Neutrophil (primary cell): ENCODE results near the gene HSD17B10.

Source experiments
- H3K27ac ChIP-seq: fragments of 200-600 bp; sonication (generic); 2 replicates; pipeline ENCODE4 v1.5.1; 2016; ENCODE audit warnings: mild to moderate bottlenecking, moderate library complexity
- H3K27me3 ChIP-seq: fragments of 200-600 bp; sonication (generic); 2 replicates; pipeline ENCODE4 v1.6.0; 2016; ENCODE audit warnings: mild to moderate bottlenecking
- H3K36me3 ChIP-seq: fragments of 200-600 bp; sonication (generic); 2 replicates; pipeline ENCODE4 v1.5.1; 2017
- H3K4me1 ChIP-seq, 2 experiments: fragments of 200-600 bp in 1 of 2; sonication (generic) in 1 of 2; 1 replicate in 1 of 2; 2 replicates in 1 of 2; pipeline versions ENCODE4 v1.5.1 to v1.6.1; 2013 to 2016; ENCODE audit warnings: low read depth in 1 of 2, low read length in 1 of 2, mild to moderate bottlenecking in 1 of 2, moderate library complexity in 1 of 2; ENCODE audit not compliant: control insufficient read depth in 1 of 2, insufficient read depth in 1 of 2
- H3K4me3 ChIP-seq, 2 experiments: fragments of 200-600 bp in 1 of 2; sonication (generic) in 1 of 2; 1 replicate in 1 of 2; 2 replicates in 1 of 2; pipeline ENCODE4 v1.5.1; 2013 to 2016; ENCODE audit warnings: low read depth in 1 of 2, low read length in 1 of 2, mild to moderate bottlenecking in 1 of 2, moderate library complexity in 1 of 2
- H3K9me3 ChIP-seq: fragments of 200-600 bp; sonication (generic); 2 replicates; pipeline ENCODE4 v1.5.1; 2016
- TF ChIP-seq, protein P1 (sequence below): fragments of 200-600 bp; sonication (generic); IDR thresholded peaks from 2 replicates; pipeline ENCODE4 v1.5.1; 2016; ENCODE audit warnings: antibody characterized with exemption

The HSD17B10 gene

GRCh38 chrX:53437206-53437605 lies 3.0 kb upstream of the HSD17B10 start:
- Histone ChIP-seq H3K27me3 (no peaks in the 10 kb centered on the region), H3K9me3 (no peaks in the 10 kb centered on the region), H3K27ac (no peak overlapping the region), H3K4me3 (no peak overlapping the region), H3K36me3 (no peaks in the 10 kb centered on the region), H3K4me1 (peaks cover 30 to 36% of the 10 kb centered on the region in 2 experiments)
- TF ChIP-seq, protein P1, sequence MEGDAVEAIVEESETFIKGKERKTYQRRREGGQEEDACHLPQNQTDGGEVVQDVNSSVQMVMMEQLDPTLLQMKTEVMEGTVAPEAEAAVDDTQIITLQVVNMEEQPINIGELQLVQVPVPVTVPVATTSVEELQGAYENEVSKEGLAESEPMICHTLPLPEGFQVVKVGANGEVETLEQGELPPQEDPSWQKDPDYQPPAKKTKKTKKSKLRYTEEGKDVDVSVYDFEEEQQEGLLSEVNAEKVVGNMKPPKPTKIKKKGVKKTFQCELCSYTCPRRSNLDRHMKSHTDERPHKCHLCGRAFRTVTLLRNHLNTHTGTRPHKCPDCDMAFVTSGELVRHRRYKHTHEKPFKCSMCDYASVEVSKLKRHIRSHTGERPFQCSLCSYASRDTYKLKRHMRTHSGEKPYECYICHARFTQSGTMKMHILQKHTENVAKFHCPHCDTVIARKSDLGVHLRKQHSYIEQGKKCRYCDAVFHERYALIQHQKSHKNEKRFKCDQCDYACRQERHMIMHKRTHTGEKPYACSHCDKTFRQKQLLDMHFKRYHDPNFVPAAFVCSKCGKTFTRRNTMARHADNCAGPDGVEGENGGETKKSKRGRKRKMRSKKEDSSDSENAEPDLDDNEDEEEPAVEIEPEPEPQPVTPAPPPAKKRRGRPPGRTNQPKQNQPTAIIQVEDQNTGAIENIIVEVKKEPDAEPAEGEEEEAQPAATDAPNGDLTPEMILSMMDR: no peak

- H3K9me3 ChIP-seq: no peaks in the 10 kb centered on the region
- H3K27ac ChIP-seq: no peak overlapping the region
- peaks cover 23 to 24% of the 10 kb centered on the region in 2 experiments for H3K4me1 ChIP-seq
- no peak overlapping the region for H3K4me3 ChIP-seq
- no peaks in the 10 kb centered on the region for H3K27me3 ChIP-seq
- TF ChIP-seq, protein P1: peak; percentile 80
- H3K36me3 ChIP-seq: no peaks in the 10 kb centered on the region
Observed at GRCh38 chrX:53435997-53436396, 1.8 kb upstream of the HSD17B10 start.

DNA sequence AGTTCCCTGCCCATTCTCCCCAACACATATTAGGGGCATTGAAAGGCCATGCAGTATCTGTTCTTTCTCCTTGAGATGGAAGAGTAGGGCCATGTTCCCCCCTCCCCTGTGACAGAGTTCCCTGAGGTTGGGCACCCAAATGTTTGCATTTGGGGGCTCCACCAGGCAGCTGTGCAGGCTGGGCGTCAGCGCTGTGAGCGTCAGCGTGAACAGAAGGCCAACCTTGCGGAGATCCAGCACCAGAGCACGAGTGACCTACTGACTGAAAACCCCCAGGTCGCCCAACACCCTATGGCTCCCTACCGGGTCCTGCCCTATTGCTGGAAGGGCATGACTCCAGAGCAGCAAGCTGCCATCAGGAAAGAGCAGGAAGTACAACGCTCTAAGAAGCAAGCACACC lies 3.9 kb downstream of the HSD17B10 start:
- Histone ChIP-seq H3K4me3 (no peak overlapping the region), H3K9me3 (no peaks in the 10 kb centered on the region), H3K27me3 (no peaks in the 10 kb centered on the region), H3K36me3 (no peaks in the 10 kb centered on the region), H3K27ac (no peak overlapping the region), H3K4me1 (peaks cover 11 to 15% of the 10 kb centered on the region in 2 experiments)
- TF ChIP-seq, protein P1: no peak

DNA sequence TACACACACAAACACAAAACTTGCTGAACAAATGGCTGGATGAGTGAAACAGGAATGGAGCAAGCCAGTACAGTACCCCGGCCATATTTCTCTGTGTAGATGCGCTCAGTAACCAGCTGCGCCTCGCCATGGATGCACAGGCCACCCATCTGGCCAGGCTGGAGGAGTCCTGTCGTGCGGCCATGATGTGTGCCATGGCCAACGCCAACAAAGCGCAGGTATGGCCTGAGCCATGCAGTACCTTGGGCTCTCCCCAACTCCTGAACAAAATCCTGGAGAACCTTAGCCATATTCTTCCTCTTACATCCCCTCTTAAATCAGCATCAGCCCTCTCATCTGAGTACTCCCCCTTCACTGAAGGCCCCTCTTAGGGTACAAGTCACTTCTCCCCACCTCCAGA lies 4.4 kb downstream of the HSD17B10 start:
- Histone ChIP-seq H3K27ac (no peak overlapping the region), H3K4me3 (no peak overlapping the region), H3K4me1 (peaks cover 10 to 13% of the 10 kb centered on the region in 2 experiments), H3K9me3 (no peaks in the 10 kb centered on the region), H3K36me3 (no peaks in the 10 kb centered on the region), H3K27me3 (no peaks in the 10 kb centered on the region)
- TF ChIP-seq, protein P1: no peak

- TF ChIP-seq, protein P1: no peak
- Histone ChIP-seq H3K9me3 (no peaks in the 10 kb centered on the region), H3K27ac (peak within 1 kb of the TSS; percentile 93), H3K4me3 (peak within 1 kb of the TSS; percentile 78 to 88), H3K36me3 (no peaks in the 10 kb centered on the region), H3K4me1 (peaks cover 7 to 23% of the 10 kb centered on the region in 2 experiments), H3K27me3 (no peaks in the 10 kb centered on the region)
Observed at GRCh38 chrX:53422861-53423306, 11.3 kb downstream of the HSD17B10 start, which contains the start of gene RIBC1. TSS of gene RIBC1 (plus strand) at chrX:53422873. CDS start at chrX:53426277, 3,404 bp downstream.
